GM12872 (cell line): ENCODE results near the gene ARHGAP29.

Experiments used
- TF ChIP-seq, protein P1 (sequence below): IDR thresholded peaks from 3 replicates; pipeline ENCODE4 v1.5.1; 2011; ENCODE audit warnings: low read depth, mild to moderate bottlenecking, low read length, moderate library complexity; ENCODE audit not compliant: insufficient read depth

Gene ARHGAP29

DNA sequence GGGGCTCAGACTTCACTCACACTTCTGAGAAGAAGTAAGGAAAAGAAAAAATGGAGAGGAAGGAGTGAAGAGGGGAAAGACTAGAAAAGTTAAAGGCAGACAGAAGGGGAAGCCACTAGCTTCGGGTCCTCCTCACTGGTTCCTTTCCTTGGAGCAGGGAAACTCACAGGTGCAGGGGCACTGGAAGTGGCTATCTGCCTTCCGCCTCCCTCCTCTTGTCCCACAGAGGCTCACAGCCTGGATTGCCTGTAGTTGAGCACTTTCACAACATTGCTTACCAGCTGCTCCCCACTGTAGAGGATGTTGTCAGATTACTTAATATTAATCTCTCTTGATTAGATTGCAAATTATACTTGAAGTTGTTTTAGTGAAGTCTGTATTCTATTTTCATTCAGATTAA, 94.8 kb downstream of the ARHGAP29 start:
- TF ChIP-seq, protein P1, sequence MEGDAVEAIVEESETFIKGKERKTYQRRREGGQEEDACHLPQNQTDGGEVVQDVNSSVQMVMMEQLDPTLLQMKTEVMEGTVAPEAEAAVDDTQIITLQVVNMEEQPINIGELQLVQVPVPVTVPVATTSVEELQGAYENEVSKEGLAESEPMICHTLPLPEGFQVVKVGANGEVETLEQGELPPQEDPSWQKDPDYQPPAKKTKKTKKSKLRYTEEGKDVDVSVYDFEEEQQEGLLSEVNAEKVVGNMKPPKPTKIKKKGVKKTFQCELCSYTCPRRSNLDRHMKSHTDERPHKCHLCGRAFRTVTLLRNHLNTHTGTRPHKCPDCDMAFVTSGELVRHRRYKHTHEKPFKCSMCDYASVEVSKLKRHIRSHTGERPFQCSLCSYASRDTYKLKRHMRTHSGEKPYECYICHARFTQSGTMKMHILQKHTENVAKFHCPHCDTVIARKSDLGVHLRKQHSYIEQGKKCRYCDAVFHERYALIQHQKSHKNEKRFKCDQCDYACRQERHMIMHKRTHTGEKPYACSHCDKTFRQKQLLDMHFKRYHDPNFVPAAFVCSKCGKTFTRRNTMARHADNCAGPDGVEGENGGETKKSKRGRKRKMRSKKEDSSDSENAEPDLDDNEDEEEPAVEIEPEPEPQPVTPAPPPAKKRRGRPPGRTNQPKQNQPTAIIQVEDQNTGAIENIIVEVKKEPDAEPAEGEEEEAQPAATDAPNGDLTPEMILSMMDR, result no peak

GRCh38 chr1:94142022-94142421, 95.4 kb downstream of the ARHGAP29 start:
- TF ChIP-seq, protein P1, result no peak

DNA sequence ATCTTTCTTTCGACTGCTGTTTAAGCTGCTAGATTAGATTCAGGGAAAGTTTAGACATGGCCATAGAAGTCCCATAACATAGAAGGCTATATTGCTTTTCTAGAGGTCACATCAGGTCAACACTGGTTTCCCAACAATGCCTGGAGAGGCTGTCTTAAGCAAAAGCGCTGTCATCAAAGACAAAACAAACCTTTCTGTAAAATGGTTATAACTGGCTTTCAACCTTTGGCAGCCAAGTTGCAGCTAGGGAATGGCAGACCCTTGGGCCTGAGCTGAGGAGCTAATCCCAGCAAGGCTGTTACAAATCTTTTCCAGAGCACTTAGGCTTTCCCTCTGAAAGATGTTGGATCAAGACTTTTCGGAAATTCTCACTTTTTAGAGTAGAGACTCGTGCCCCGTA, 105.3 kb downstream of the ARHGAP29 start:
- TF ChIP-seq, protein P1, result no peak

DNA sequence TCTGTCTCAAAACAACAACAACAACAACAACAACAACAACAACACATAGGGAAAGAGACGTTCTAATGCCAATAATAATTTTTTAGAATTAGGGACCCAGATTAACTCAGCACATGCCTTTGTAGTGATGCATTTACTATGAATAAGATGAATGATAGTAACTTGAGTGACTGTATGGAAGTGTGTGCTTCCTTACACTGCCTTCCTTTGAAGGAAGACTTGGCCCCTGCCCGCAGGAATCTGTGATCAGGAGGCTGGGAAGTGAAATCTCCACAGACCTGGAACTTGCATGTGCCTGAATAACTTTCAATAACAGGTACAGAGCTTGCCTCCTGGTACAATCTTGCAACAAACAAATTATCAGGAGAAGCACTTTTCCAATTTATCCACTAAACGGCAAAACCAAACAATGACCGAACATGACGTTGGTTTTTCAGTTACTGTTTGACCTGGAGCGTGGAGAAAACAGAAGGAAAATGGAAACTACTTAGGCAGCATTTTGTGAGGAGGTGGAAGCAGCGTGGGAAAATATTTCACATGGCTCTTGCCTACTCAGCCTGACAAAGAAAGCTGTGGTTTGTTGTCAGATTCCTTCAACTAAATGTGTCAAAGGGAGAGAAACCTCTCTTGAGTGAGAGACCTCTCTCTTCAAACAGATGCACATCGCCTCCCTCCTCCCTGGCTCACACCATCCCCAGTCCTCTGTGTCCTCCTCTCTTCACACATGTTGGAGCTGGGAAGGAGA, 106.4 kb downstream of the ARHGAP29 start:
- TF ChIP-seq, protein P1, result no peak

GRCh38 chr1:94126651-94127050, 110.7 kb downstream of the ARHGAP29 start:
- TF ChIP-seq, protein P1, result no peak

DNA sequence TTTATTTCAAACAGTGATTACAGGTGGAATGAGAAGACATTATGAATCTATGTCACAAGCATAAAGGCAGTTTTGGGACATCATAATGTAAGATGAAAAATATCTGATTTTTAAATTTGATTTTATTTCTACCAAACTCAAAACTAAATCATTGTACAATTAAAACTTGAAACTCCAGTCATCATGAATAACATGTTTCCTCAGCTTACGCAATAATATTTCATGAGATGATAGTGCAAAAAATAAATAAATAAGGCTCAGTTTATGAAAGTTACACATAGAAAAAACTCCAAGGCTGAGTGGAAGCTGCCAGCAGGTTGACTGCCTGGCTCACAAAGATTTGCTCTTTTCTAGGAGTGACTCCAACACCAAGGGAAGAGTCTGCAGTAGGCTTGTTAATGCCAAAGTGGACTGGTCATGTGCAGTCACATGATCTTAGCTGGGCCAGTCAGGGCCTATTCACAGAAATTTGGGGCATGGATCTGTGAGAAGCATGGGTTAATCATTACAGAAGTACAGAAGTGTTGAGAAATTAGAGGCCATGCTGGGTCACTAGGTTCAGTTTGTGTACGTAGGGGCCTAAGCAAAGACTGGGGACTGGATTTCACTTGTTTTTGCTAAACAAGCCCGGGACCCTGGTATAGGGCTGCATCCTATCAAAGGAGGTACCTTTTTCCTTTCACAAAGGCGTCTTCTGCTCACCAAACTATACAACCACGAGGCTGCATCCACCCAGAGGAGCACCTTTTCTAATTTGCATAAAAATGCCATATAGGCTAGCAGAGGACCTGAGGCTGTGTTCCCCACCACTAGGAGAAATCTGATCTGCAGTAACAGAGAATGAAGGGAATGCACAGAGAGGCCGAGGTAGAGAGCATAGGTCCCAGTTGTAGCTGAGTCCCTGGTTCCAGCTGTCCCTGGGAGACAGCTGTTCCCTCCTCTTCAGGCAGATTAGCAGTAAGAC, 111.6 kb downstream of the ARHGAP29 start:
- TF ChIP-seq, protein P1, result no peak

GRCh38 chr1:94124538-94124937, 112.8 kb downstream of the ARHGAP29 start:
- TF ChIP-seq, protein P1, result no peak
